ENCODE data around the gene ZNF566.
"Not testable (repeated sequence)": the region's sequence is repeated elsewhere in the genome, so short reads cannot be mapped to it uniquely, and the experiment has no call there.

Gene ZNF566

DNA sequence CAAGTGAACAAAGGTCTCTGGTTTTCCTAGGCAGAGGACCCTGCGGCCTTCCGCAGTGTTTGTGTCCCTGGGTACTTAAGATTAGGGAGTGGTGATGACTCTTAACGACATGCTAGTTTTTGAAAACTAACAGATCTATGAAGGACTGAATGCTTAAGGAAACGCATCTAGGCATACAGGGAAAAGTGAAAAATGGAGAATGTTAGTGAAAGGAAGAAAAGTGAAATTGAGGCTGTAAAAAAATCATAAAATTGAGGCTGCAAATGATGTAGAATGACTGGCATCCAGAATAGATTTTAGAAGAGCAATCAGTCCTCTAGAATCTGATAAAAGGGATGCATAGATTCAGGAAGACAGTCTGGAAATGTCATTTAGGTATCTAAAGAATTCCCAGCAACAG lies 35.3 kb upstream of the ZNF566 start:
- POLR2A ChIA-PET, result no interaction called here
- DNase-seq (ENCODE audit: extremely low spot score), result no peak

DNA sequence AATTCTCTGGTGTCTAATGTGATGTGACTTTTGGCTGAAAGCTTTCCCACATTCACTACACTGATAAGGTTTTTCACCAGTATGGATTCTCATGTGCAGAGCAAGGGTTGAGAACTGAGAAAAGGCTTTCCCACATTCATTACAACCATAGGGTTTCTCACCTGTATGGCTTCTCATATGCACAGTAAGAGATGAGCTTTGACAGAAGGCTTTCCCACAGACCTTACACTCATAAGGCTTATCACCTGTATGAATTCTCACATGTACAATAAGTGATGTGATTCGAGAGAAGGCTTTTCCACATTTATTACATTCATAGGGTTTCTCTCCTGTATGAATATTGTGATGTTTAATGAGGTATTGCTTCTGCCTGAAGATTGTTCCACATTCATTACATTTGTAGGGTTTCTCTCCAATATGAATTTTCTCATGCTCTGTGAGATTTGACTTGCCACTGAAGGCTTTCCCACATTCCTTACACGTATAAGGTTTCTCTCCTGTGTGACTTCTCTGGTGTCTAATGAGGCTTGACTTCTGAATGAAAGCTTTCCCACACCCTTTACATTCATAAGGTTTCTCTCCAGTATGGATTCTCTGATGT lies 24.8 kb upstream of the ZNF566 start:
- CTCF ChIA-PET, result no interaction called here
- POLR2A ChIA-PET, result no interaction called here

More for the DNA sequence above, 35.3 kb upstream of the ZNF566 start:
- CTCF ChIA-PET, result no interaction called here
- TF ChIP-seq ELF4 (IDR thresholded peaks at IDR 0.05) (no peak), LEF1 (IDR thresholded peaks at IDR 0.05; ENCODE audit: borderline replicate concordance) (no peak), BHLHE40 (IDR thresholded peaks at IDR 0.05; ENCODE audit: borderline replicate concordance) (no peak), ZNF384 (IDR thresholded peaks at IDR 0.05) (no peak), FOXA1 (IDR thresholded peaks at IDR 0.05) (no peak), FOXK2 (IDR thresholded peaks at IDR 0.05) (no peak), L3MBTL2 (conservative IDR thresholded peaks at IDR 0.05) (no peak), HDGF (IDR thresholded peaks at IDR 0.05; ENCODE audit: borderline replicate concordance) (no peak), SUZ12 (IDR thresholded peaks at IDR 0.05) (no peak), TARDBP (IDR thresholded peaks at IDR 0.05) (no peak), NFRKB (IDR thresholded peaks at IDR 0.05) (no peak), SP1 (IDR thresholded peaks at IDR 0.05) (no peak), ARNT (IDR thresholded peaks at IDR 0.05) (no peak), FOXM1 (IDR thresholded peaks at IDR 0.05; ENCODE audit: borderline replicate concordance) (no peak), CTBP1 (IDR thresholded peaks at IDR 0.05; ENCODE audit: borderline replicate concordance) (no peak)
- TF ChIP-seq, protein P1, sequence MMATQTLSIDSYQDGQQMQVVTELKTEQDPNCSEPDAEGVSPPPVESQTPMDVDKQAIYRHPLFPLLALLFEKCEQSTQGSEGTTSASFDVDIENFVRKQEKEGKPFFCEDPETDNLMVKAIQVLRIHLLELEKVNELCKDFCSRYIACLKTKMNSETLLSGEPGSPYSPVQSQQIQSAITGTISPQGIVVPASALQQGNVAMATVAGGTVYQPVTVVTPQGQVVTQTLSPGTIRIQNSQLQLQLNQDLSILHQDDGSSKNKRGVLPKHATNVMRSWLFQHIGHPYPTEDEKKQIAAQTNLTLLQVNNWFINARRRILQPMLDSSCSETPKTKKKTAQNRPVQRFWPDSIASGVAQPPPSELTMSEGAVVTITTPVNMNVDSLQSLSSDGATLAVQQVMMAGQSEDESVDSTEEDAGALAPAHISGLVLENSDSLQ (IDR thresholded peaks at IDR 0.05), result no peak

DNA sequence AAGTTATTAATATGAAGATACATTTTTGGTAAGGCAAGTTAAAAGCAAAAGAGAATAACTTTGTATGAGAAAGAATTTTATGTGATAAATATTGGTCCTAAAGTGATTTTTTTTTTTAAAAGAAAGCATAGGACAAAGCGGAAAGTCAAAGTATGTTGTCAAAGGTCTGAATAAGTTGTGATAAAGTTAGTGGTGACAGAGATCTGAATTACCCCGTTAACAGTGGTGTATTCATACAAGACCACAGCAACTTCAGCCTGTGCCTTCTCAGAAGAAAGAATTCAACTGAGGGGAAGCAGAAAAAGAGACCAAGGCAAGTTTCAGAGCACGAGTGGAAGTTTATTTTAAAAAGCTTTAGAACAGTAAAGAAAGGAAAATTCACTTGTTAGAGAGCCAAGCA lies 19.0 kb upstream of the ZNF566 start:
- ChIA-PET POLR2A (no interaction called here), CTCF (no interaction called here)
- TF ChIP-seq CTBP1 (IDR thresholded peaks at IDR 0.05; ENCODE audit: borderline replicate concordance) (no peak), ELF4 (IDR thresholded peaks at IDR 0.05) (no peak), L3MBTL2 (conservative IDR thresholded peaks at IDR 0.05) (no peak)
- no peak for DNase-seq (ENCODE audit: extremely low spot score)

More for the DNA sequence above, 24.8 kb upstream of the ZNF566 start:
- TF ChIP-seq ELF4 (IDR thresholded peaks at IDR 0.05), result no peak
- TF ChIP-seq, protein P1 (IDR thresholded peaks at IDR 0.05), result no peak
- TF ChIP-seq ZNF384 (IDR thresholded peaks at IDR 0.05), result no peak
- TF ChIP-seq ARNT (IDR thresholded peaks at IDR 0.05), result no peak
- no peak for TF ChIP-seq L3MBTL2 (conservative IDR thresholded peaks at IDR 0.05)
- DNase-seq (ENCODE audit: extremely low spot score), result no peak

DNA sequence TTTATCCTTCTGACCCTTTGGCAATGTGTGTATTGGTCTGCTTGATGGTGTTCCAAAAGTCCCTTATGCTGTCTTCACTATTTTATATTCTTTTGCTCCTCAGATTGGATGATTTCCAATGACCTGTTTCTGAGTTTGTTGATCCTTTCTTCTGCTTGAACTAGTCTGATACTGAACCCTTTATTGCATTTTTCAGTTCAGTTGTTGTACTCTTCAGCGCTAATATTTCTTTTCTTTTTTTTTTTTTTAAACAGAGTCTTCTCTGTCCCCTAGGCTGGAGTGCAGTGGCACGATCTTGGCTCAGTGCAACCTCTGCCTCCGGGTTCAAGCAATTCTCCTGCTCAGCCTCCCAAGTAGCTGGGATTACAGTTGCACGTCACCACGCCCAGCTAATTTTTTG lies 12.6 kb upstream of the ZNF566 start:
- TF ChIP-seq SP1 (IDR thresholded peaks at IDR 0.05) (no peak), HDGF (IDR thresholded peaks at IDR 0.05; ENCODE audit: borderline replicate concordance) (no peak), L3MBTL2 (conservative IDR thresholded peaks at IDR 0.05) (no peak), FOXM1 (IDR thresholded peaks at IDR 0.05; ENCODE audit: borderline replicate concordance) (no peak), ELF4 (IDR thresholded peaks at IDR 0.05) (no peak), FOXK2 (IDR thresholded peaks at IDR 0.05) (no peak), ZNF384 (IDR thresholded peaks at IDR 0.05) (no peak), BHLHE40 (IDR thresholded peaks at IDR 0.05; ENCODE audit: borderline replicate concordance) (no peak), LEF1 (IDR thresholded peaks at IDR 0.05; ENCODE audit: borderline replicate concordance) (no peak), ARNT (IDR thresholded peaks at IDR 0.05) (no peak), TARDBP (IDR thresholded peaks at IDR 0.05) (no peak), CTBP1 (IDR thresholded peaks at IDR 0.05; ENCODE audit: borderline replicate concordance) (no peak), SUZ12 (IDR thresholded peaks at IDR 0.05) (no peak), NFRKB (IDR thresholded peaks at IDR 0.05) (no peak), FOXA1 (IDR thresholded peaks at IDR 0.05) (no peak)
- TF ChIP-seq, protein P1 (IDR thresholded peaks at IDR 0.05), result no peak
- no peak for DNase-seq (ENCODE audit: extremely low spot score)
- CTCF ChIA-PET, result no interaction called here
- POLR2A ChIA-PET, result interaction anchor here (1.0 kb wide), 1 partner anchor 12 kb away, joined by 4 read pairs; the partner anchor contains the start of gene ZNF566

DNA sequence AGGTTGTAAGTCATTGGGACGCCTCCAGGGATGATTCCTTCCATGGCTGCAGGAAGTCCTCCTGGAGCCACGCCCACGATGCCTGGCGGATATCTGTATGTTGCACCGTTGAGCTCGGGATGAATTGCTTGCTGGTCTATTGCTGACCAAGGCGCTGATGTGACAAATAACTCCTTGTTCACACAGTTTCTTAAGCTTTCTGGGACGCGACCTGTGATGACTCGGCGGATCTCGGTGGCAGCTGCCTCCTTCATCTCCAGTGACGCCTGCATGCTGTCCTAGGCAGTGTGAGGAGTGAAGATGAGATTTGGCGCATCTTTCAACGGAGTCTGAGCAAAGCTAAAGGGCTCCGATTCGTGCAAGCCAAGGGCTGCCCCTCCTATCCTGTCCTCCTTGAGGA lies 7.6 kb upstream of the ZNF566 start:
- no peak for DNase-seq (ENCODE audit: extremely low spot score)
- CTCF ChIA-PET, result no interaction called here
- TF ChIP-seq TARDBP (IDR thresholded peaks at IDR 0.05) (no peak), CTBP1 (IDR thresholded peaks at IDR 0.05; ENCODE audit: borderline replicate concordance) (no peak), FOXA1 (IDR thresholded peaks at IDR 0.05) (no peak), FOXM1 (IDR thresholded peaks at IDR 0.05; ENCODE audit: borderline replicate concordance) (no peak)
- TF ChIP-seq, protein P1 (IDR thresholded peaks at IDR 0.05), result no peak
- POLR2A ChIA-PET, result no interaction called here

DNA sequence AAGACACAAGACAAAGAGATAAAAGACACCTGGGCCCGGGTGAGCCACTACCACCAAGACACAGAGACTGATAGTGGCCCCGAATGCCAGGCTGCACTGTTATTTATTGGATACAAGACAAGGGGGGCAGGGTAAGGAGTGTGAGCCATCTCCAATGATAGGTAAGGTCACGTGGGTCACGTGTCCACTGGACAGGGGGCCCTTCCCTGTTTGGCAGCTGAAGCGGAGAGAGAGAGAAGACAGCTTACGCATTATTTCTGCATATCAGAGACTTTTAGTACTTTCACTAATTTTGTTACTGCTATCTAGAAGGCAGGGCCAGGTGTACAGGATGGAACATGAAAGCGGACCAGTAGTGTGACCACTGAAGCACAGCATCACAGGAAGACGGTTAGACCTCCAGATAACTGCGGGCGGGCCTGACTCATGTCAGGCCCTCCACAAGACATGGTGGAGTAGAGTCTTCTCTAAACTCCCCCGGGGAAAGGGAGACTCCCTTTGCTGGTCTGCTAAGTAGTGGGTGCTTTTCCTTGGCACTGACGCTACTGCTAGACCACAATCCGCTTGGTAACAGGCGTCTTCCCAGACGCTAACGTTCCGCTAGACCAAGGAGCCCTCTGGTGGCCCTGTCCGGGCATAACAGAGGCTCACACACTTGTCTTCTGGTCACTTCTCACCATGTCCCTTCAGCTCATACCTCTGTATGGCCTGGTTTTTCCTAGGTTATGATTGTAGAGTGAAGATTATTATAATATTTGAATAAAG lies 3.5 kb upstream of the ZNF566 start:
- peak; percentile 10 for DNase-seq (ENCODE audit: extremely low spot score)
- POLR2A ChIA-PET, CTCF ChIA-PET: not testable (repeated sequence)

DNA sequence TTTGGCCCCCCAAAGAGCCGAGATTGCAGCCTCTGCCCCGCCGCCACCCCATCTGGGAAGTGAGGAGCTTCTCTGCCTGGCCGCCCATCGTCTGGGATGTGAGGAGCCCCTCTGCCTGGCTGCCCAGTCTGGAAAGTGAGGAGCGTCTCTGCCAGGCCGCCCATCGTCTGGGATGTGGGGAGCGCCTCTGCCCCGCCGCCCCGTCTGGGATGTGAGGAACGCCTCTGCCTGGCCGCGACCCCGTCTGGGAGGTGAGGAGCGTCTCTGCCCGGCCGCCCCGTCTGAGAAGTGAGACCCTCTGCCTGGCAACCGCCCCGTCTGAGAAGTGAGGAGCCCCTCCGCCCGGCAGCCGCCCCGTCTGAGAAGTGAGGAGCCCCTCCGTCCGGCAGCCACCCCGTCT lies 1.5 kb upstream of the ZNF566 start:
- POLR2A ChIA-PET, result interaction anchor here (1.2 to 1.9 kb wide), 2 partner anchors 74 to 105 kb away, joined by 3 to 4 read pairs; no protein-coding TSS in a partner anchor
- CTCF ChIA-PET; DNase-seq (ENCODE audit: extremely low spot score): not testable (repeated sequence)

Measured in HEK293T (cell line).